Activated T-cell treated with anti-CD3 and anti-CD28 coated beads for 48 hours (primary cell): ENCODE measurements around the gene CFAP299.

Experiments used
- DNase-seq: peaks from one replicate; pipeline ENCODE4 v3.0.0-alpha.2; 2020; ENCODE audit warnings: low read depth

CFAP299 gene

DNA sequence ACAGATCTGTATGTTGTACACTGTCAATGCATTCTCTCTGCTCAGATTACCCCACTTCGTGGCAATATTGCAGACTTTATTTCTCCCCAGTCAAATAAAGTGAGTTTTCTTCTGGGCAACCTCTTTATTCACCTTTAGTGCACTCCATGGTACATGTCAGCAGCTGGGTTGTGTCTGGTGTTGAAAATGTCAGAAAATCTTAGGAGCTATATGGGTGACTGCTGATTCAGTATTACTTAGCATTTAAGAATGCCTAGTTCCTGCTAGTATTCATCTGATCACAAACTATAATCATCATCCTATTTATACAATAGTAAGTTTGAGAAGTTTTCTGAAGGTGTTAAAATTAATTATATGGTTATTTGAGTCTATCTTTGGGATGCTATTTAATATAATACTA, 112.5 kb downstream of the CFAP299 start:
- no peak for DNase-seq

GRCh38 chr4:80452055-80452454, 116.5 kb downstream of the CFAP299 start:
- no peak for DNase-seq

DNA sequence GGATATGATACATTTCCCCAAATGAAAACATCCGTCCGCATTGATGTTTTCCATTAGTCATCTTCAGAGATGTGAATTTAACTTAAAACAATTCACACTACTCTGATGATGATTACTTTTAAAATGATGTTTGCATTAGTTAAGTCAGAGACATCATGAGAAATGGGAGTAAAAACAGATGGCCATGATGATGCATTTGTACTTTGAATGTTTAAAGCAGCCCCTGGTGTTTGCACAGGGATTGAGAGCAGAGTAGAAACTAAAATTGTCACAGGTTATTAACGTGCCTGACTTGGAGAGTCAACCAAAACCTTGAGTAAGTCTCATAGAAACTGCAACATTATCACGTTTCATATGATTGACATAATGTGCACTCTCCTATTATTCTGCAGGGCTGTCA, 117.2 kb downstream of the CFAP299 start:
- DNase-seq: no peak

- no peak for DNase-seq
Observed at GRCh38 chr4:80454040-80454439, 118.5 kb downstream of the CFAP299 start.

DNA sequence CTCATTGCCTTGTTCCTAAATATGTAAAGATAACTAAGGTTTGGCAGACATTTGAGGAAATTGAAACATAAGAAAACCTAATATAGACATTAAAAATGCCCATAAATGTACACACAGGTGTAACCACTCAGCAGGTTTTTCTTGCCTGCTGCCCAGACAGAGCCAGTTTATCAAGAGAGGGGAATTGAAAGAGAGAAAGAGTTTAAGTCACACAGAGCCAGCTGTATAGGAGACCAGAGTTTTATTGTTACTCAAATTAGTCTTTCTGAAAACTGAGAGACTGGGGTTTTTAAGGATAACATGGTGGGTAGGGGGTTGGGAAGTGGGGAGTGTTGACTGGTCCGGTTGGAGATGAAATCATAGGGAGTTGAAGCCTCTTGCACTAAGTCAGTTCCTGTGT, 119.0 kb downstream of the CFAP299 start:
- DNase-seq: no peak

- no peak for DNase-seq
Observed at GRCh38 chr4:80459918-80460473, 124.5 kb downstream of the CFAP299 start.

- no peak for DNase-seq
Observed at GRCh38 chr4:80461412-80461811, 125.9 kb downstream of the CFAP299 start.

GRCh38 chr4:80462621-80463091, 127.1 kb downstream of the CFAP299 start:
- no peak for DNase-seq

GRCh38 chr4:80463509-80463908, 128.0 kb downstream of the CFAP299 start:
- DNase-seq: no peak

DNA sequence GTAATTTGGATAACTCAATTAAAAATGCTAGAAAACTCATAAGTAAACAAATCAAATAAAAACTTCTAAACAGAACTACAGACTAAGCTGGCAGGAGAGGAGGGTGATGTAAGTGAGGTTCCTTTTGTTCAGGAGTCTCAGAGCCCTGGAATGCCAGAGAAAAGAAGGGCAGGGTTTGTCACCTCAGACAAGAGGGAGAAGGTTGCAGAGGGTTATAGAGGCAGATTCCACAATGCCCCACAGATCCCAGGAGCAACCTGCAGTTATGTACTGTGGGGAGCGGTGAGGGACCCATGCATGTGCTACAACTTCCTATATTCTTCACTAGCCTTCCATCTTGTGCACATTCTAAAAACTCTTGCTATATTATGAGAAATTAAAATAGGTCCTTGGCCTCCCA, 129.7 kb downstream of the CFAP299 start:
- DNase-seq: no peak

GRCh38 chr4:80465736-80466135, 130.2 kb downstream of the CFAP299 start:
- no peak for DNase-seq

DNA sequence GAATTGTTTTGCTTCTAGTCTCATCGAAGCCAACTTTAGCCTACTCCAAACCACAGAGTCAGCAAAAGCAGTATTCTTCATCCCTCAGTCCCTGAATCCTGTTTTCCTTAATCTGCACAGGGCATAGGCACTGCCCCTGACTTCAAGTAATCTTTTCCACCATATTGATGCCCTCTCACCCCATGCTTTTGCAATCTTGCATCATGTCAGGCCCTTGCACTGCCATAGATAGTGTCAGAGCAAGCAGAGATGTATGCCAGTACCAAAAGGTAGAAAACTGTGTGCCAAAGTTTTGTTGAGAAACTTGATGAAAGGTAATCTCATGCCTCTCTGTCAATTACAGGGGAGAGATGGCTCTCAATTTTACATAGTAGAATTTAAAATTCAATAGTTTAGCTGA, 131.1 kb downstream of the CFAP299 start:
- no peak for DNase-seq

DNA sequence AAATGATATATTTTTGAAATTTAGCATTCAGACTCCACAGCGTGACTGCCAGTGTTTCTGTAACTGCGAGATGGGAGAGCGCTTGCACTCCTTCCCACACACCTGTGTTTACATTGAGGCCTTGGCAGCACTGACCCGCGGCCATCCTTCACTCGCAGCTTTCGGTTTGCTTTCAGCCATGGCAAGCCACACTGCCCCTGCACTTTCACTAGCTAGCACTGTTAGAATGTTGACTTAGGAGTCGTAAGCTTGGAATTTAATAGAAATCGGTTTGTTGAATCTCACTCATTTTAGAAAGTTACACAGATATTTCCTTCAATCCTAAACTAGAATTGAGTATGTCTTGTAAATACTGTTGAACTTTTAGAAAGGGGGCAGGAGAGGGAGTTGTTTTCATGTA, 136.2 kb downstream of the CFAP299 start:
- DNase-seq: no peak

DNA sequence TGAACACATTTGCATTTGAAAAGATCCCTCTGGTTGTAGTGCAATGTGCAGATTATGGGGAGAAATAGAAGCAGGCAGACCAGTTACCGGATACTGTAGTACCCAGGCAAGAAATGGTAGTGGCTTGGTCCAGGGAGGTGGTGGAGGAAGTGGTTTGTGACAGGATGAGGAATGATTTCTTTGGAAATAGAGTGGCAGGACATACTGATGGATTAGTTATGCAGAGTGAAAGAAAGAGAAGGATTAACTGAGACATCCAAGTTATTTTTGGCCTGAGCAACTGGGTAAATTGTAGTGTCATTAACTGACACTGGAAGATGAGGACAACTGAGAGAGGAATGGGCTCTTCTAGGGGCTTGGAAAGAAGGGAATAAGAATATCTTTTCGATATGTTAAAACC, 139.7 kb downstream of the CFAP299 start:
- no peak for DNase-seq

DNA sequence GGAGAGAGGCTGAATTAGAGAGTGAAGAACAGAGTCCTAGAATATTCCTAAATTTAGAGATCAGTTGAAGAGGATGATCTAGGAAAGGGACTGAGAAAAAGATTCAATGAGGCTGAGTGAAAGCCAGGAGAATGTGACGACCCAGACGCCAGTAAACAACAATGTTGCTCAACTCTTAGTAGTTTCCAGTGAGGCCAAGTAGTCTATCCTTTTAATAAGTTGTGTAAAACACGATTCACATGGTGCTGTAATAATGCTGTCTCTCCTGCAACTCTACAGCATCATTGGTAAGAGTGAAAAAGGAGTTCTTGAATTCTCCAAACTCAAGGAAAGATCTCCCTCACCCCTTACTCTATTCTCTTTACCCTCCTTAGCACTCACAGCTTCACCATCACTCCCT, 140.3 kb downstream of the CFAP299 start:
- DNase-seq: no peak

- DNase-seq: no peak
Observed at GRCh38 chr4:80484712-80485111, 149.2 kb downstream of the CFAP299 start.

DNA sequence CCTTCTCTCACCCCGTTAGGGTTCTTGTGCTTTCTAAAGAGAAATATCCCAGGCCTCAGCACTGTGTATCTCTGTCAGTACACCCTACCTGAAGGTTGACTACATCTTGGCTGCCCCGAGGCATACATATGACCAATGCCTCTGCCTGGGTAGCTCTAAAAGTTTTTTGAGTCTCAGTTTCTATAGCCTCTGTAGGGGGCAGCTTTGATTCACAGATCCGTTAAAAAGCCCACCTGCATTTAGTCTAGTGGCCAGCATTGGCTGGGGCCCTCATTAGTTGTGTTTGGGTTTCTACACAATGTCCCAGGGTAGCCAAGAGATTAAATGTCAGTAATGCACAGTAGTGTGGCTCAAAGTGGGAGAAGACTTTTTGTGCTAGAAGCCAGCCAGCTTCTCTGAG, 151.1 kb downstream of the CFAP299 start:
- no peak for DNase-seq

GRCh38 chr4:80489798-80490197, 154.3 kb downstream of the CFAP299 start:
- no peak for DNase-seq

- no peak for DNase-seq
Observed at GRCh38 chr4:80492761-80493160, 157.2 kb downstream of the CFAP299 start.

DNA sequence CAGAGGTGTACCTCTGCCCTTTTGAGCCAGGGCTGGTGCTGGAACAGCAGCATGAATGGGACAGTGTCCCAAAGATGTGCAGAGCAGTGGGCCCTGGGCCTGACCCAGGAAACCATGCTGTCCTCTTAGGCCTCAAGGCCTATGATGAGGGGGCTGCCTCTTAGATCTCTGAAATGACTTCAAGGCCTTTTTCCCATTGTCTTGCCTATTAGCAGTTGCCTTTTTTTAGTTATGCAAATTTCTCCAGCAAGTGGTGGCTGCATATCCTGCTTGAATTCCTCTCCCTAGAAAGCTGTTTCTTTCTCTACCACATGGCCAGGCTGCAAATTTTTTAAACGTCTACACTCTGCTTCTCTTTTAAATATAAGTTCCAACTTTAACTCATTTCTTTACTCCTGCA, 160.3 kb downstream of the CFAP299 start:
- no peak for DNase-seq

- DNase-seq: no peak
Observed at GRCh38 chr4:80498725-80499124, 163.2 kb downstream of the CFAP299 start.

GRCh38 chr4:80500613-80501012, 165.1 kb downstream of the CFAP299 start:
- no peak for DNase-seq

DNA sequence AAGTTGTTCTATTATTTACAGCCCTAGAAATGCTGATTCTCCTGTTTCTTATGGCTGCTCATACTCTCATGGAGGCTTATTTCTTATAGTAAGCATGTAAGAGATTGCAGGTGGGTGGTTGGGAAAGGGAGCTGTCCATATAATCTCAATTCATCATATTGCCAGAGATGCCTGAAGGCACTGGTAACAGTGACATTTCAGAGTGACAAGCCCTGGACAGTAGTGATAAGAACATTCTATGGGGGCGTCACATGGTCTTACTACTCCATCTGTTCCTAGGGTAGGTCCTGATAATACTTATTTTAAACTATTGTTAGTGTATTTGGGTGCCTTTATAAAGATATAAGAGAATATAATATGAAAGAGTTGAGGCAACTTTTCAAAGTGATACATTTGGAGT, 171.5 kb downstream of the CFAP299 start:
- no peak for DNase-seq

DNA sequence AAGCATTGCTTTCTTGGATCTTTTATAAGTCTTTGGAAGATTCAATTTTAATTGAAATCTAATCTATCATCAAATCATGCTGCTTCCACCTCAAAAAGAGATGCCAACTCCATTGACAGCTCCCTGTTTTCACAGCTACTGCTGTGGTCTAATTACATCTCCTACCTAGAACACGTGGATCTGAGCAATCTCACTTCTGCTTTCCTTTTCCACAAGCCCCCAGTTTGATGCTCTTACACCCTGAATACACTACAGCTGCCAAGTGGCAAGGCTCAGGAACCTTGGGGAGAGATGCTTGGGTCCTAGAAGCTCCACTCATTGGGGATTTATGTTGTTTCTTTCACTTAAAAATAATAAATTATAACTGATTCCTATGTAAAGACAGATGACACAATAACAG, 172.0 kb downstream of the CFAP299 start:
- no peak for DNase-seq

DNA sequence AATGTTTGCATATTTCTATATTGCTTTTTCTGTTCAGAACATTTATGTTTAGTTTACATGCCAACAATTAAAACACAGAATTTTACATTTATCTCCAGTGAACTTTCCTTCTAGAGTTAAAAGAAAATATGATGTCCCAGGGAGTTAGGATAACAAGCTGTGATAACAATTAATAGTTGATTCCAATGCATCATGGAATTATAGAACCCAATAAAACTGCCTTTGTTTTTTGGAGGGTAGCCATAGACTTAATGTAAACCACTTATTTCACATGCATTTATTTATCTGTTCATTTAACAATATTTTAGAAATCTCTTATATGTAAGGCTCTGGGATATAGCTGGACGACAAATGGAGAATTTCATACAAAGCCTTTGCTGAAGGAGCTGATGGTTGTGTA, 180.0 kb downstream of the CFAP299 start:
- no peak for DNase-seq
